GM12878 (cell line): ENCODE data around the gene CEP295NL. TPM values are rescaled to one million over a fixed set of nuclear protein-coding genes. Genes with fewer than 3 reads are reported as not detected.
"Not testable (repeated sequence)": the region's sequence is repeated elsewhere in the genome, so short reads cannot be mapped to it uniquely, and the experiment has no call there.

Experiments used
- ATAC-seq: fragments of 200-7000 bp; cut with Tn5 transposase; 3 replicates; pipeline ENCODE4 v1.9.1; 2020; ENCODE audit warnings: mild to moderate bottlenecking, moderate library complexity
- BruUV-seq: library from RNA; stranded (reverse); fragments of 400-500 nt; replicated peaks from 2 replicates; lab custom pipeline; 2021; lab: Mats Ljungman, UMichigan
- CTCF ChIA-PET: fragments of 300-600 bp; sonication (Branson Sonifier 250); formaldehyde crosslinking; extraction: SDS; loops from one replicate; lab custom pipeline; 2021; ENCODE audit warnings: inconsistent platforms; lab: Yijun Ruan, JAX
- POLR2A ChIA-PET: fragments of 350-600 bp; formaldehyde crosslinking; extraction: SDS; loops from one replicate; lab custom pipeline; 2021; ENCODE audit warnings: inconsistent platforms; lab: Charles Lee
- RAD21 ChIA-PET: fragments of 300-600 bp; sonication (Branson Sonifier 250); formaldehyde crosslinking; loops from one replicate; lab custom pipeline; 2023; ENCODE audit warnings: antibody characterized with exemption; ENCODE audit not compliant: unreplicated experiment; lab: Charles Lee
- SMC1A ChIA-PET: fragments of 300-600 bp; sonication (Branson Sonifier 250); formaldehyde crosslinking; loops from one replicate; lab custom pipeline; 2023; ENCODE audit not compliant: unreplicated experiment, uncharacterized antibody; lab: Charles Lee
- DNase-seq: peaks from one replicate; pipeline ENCODE4 v3.0.0-alpha.2; 2011; ENCODE audit warnings: low read depth, low spot score
- FAIRE-seq: peaks from 3 replicates; lab custom pipeline; 2011; peaks lifted over from hg19 to GRCh38; lab: Jason Lieb, UNC
- H2AFZ ChIP-seq: 2 replicates; pipeline ENCODE4 v1.6.0; 2011; ENCODE audit warnings: low read depth, low read length, control low read depth; ENCODE audit not compliant: control insufficient read depth
- H3K27ac ChIP-seq: 2 replicates; pipeline ENCODE4 v1.5.1; 2011; ENCODE audit warnings: control low read depth; ENCODE audit not compliant: control insufficient read depth, insufficient read depth
- H3K27me3 ChIP-seq, 2 experiments: replicated peaks in 1 of 2; 2 replicates each; pipeline versions ENCODE4 v1.6.0 to v1.6.1; 2011; ENCODE audit warnings: low read length in 1 of 2; ENCODE audit not compliant: control insufficient read depth in 2 of 2, insufficient read depth in 2 of 2
- H3K36me3 ChIP-seq, 2 experiments: 2 replicates each; pipeline ENCODE4 v1.5.1; 2011; ENCODE audit warnings: low read length in 1 of 2; ENCODE audit not compliant: control insufficient read depth in 2 of 2, insufficient read depth in 2 of 2
- H3K4me1 ChIP-seq: 2 replicates; pipeline ENCODE4 v1.6.1; 2011; ENCODE audit warnings: mild to moderate bottlenecking, low read length, moderate library complexity, mixed read lengths; ENCODE audit not compliant: control insufficient read depth, insufficient read depth
- H3K4me2 ChIP-seq: 2 replicates; pipeline ENCODE4 v1.6.0; 2011; ENCODE audit warnings: control low read depth; ENCODE audit not compliant: control insufficient read depth, insufficient read depth
- H3K4me3 ChIP-seq: fragments of 200-600 bp; sonication (generic); 2 replicates; pipeline ENCODE4 v1.5.1; 2016
- H3K79me2 ChIP-seq: 2 replicates; pipeline ENCODE4 v1.6.0; 2011; ENCODE audit warnings: low read length; ENCODE audit not compliant: control insufficient read depth, insufficient read depth
- H3K9ac ChIP-seq: 2 replicates; pipeline ENCODE4 v1.8.0; 2011; ENCODE audit warnings: low read length, control low read depth, mixed read lengths; ENCODE audit not compliant: control insufficient read depth, insufficient read depth
- H3K9me3 ChIP-seq: replicated peaks from 3 replicates; pipeline ENCODE4 v1.5.1; 2011; ENCODE audit warnings: mild to moderate bottlenecking, low read length; ENCODE audit not compliant: control insufficient read depth, insufficient read depth
- H4K20me1 ChIP-seq: 2 replicates; pipeline ENCODE4 v1.6.0; 2011; ENCODE audit not compliant: control insufficient read depth, insufficient read depth
- BMI1 ChIP-seq: fragments of 450-650 bp; IDR thresholded peaks from 2 replicates; pipeline ENCODE4 v1.6.1; 2016; ENCODE audit warnings: mild to moderate bottlenecking, moderate library complexity, borderline replicate concordance
- ESRRA ChIP-seq: IDR thresholded peaks from 2 replicates; pipeline ENCODE4 v1.6.1; 2012; ENCODE audit warnings: mild to moderate bottlenecking, low read length, improper control_type of control experiment
- IRF4 ChIP-seq: IDR thresholded peaks from 2 replicates; pipeline ENCODE4 v1.6.1; 2011; ENCODE audit warnings: low read depth, low read length
- JUND ChIP-seq: IDR thresholded peaks from 2 replicates; pipeline ENCODE4 v1.6.1; 2012; ENCODE audit warnings: low read depth, mild to moderate bottlenecking, low read length, improper control_type of control experiment, moderate library complexity
- NFYB ChIP-seq: IDR thresholded peaks from 2 replicates; pipeline ENCODE4 v1.6.1; 2011; ENCODE audit warnings: low read depth, mild to moderate bottlenecking, low read length, improper control_type of control experiment, moderate library complexity; ENCODE audit not compliant: insufficient read depth
- TAF1 ChIP-seq: IDR thresholded peaks from 2 replicates; pipeline ENCODE4 v1.6.1; 2011; ENCODE audit warnings: mild to moderate bottlenecking, low read depth, low read length, borderline replicate concordance
- ZNF622 ChIP-seq: fragments of 450-650 bp; IDR thresholded peaks from 2 replicates; pipeline ENCODE4 v1.6.1; 2017; ENCODE audit warnings: mild to moderate bottlenecking, inconsistent platforms
- ZZZ3 ChIP-seq: IDR thresholded peaks from 2 replicates; pipeline ENCODE4 v1.6.1; 2011; ENCODE audit warnings: low read depth; ENCODE audit not compliant: control insufficient read depth, insufficient read length
- WGBS: methylation state at CpG from one replicate; pipeline ENCODE4 v1.1.6; 2016; ENCODE audit warnings: low lambda C conversion rate; ENCODE audit not compliant: insufficient replicate concordance, insufficient coverage; ENCODE audit errors: missing lambda C conversion rate; 5-methylcytosine and 5-hydroxymethylcytosine counted together
- in situ Hi-C: fragments of 300-500 bp; cut with MboI; formaldehyde crosslinking; loops from 9 replicates; pipeline ENCODE4 v1.14.3; 2018; ENCODE audit warnings: mixed read lengths
- intact Hi-C: fragments of 100-400 bp; cut with micrococcal nuclease; formaldehyde crosslinking; loops from one replicate; pipeline ENCODE4 v1.14.2; 2022; ENCODE audit not compliant: unreplicated experiment
- polyA plus RNA-seq, 11 experiments: library from polyadenylated mRNA; depleted of rRNA in 4 of 11; unstranded in 6 of 11; stranded (reverse) in 5 of 11; fragments of >200 nt; fragmentation: Nextera tagmentation in 4 of 11; fragmentation: Illumina TruSeq in 1 of 11; extraction: Ambion mirVana in 4 of 11; extraction: Trizol in 1 of 11; gene quantifications; 1 replicate in 1 of 11; 2 replicates in 10 of 11; pipeline versions ENCODE4 v1.2.1 to v1.2.3, GENCODE V29; 2011 to 2016; ENCODE audit warnings: inconsistent platforms in 2 of 11, missing spikeins in 2 of 11, low read depth in 1 of 11
- total RNA-seq, 4 experiments: library from RNA; depleted of rRNA in 3 of 4; stranded (reverse); fragments of >200 nt in 3 of 4; fragmentation: Illumina TruSeq in 1 of 4; extraction: Trizol in 1 of 4; gene quantifications; 2 replicates each; pipeline versions ENCODE4 v1.2.1 to v1.2.3, GENCODE V29; 2013 to 2021
- TF ChIP-seq, protein P1 (sequence below), 3 experiments: IDR thresholded peaks in 2 of 3; conservative IDR thresholded peaks in 1 of 3; 2 replicates each; pipeline ENCODE4 v1.5.1; 2011; ENCODE audit warnings: low read depth in 3 of 3, low read length in 3 of 3, mild to moderate bottlenecking in 3 of 3, control low read depth in 2 of 3, moderate library complexity in 2 of 3, inconsistent platforms in 1 of 3, mixed read lengths in 1 of 3; ENCODE audit not compliant: control insufficient read depth in 2 of 3, insufficient read depth in 1 of 3; ENCODE audit errors: extremely low read depth in 1 of 3
- TF ChIP-seq, protein P2 (sequence below): fragments of 450-650 bp; IDR thresholded peaks from 2 replicates; pipeline ENCODE4 v1.6.1; 2017; ENCODE audit warnings: mild to moderate bottlenecking

CEP295NL gene
- total and polyA plus RNA-seq, 10 of the 15 experiments (the other 5 are each of a cell fraction or from before 2014, with no cell fraction given): not detected

GRCh38 chr17:78878871-78879527 lies 24.0 kb downstream of the CEP295NL start (continued):
- TF ChIP-seq, protein P1, sequence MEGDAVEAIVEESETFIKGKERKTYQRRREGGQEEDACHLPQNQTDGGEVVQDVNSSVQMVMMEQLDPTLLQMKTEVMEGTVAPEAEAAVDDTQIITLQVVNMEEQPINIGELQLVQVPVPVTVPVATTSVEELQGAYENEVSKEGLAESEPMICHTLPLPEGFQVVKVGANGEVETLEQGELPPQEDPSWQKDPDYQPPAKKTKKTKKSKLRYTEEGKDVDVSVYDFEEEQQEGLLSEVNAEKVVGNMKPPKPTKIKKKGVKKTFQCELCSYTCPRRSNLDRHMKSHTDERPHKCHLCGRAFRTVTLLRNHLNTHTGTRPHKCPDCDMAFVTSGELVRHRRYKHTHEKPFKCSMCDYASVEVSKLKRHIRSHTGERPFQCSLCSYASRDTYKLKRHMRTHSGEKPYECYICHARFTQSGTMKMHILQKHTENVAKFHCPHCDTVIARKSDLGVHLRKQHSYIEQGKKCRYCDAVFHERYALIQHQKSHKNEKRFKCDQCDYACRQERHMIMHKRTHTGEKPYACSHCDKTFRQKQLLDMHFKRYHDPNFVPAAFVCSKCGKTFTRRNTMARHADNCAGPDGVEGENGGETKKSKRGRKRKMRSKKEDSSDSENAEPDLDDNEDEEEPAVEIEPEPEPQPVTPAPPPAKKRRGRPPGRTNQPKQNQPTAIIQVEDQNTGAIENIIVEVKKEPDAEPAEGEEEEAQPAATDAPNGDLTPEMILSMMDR (IDR thresholded peaks at IDR 0.05 in 2 of 3, conservative IDR thresholded peaks at IDR 0.05 in 1 of 3; ENCODE audit: control insufficient read depth in 2 of 3, extremely low read depth in 1 of 3, insufficient read depth in 1 of 3, low read depth in 3 of 3, low read length in 3 of 3): no peak
- TF ChIP-seq JUND (no peak), IRF4 (no peak), BMI1 (no peak), ESRRA (no peak), ZNF622 (no peak), TAF1 (no peak)
- TF ChIP-seq, protein P2, sequence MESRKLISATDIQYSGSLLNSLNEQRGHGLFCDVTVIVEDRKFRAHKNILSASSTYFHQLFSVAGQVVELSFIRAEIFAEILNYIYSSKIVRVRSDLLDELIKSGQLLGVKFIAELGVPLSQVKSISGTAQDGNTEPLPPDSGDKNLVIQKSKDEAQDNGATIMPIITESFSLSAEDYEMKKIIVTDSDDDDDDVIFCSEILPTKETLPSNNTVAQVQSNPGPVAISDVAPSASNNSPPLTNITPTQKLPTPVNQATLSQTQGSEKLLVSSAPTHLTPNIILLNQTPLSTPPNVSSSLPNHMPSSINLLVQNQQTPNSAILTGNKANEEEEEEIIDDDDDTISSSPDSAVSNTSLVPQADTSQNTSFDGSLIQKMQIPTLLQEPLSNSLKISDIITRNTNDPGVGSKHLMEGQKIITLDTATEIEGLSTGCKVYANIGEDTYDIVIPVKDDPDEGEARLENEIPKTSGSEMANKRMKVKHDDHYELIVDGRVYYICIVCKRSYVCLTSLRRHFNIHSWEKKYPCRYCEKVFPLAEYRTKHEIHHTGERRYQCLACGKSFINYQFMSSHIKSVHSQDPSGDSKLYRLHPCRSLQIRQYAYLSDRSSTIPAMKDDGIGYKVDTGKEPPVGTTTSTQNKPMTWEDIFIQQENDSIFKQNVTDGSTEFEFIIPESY: no peak

GRCh38 chr17:78878261-78878660 lies 24.7 kb downstream of the CEP295NL start:
- TF ChIP-seq NFYB (no peak), ZZZ3 (no peak)
- TF ChIP-seq, all 136 proteins: peak for 0
- SMC1A ChIA-PET: no interaction called here
- in situ Hi-C loops: no loop called here

GRCh38 chr17:78876954-78877517 lies 26.0 kb downstream of the CEP295NL start:
- H3K9ac ChIP-seq, H3K36me3 ChIP-seq, in situ Hi-C loops, H3K27me3 ChIP-seq, H3K9me3 ChIP-seq, H2AFZ ChIP-seq, POLR2A ChIA-PET, RAD21 ChIA-PET, H3K4me3 ChIP-seq, SMC1A ChIA-PET, intact Hi-C loops, H3K79me2 ChIP-seq, BruUV-seq, H3K4me2 ChIP-seq, H3K27ac ChIP-seq, H3K4me1 ChIP-seq, ATAC-seq, FAIRE-seq, DNase-seq, H4K20me1 ChIP-seq: not testable (repeated sequence)
- CTCF ChIA-PET: interaction anchor here (1.3 kb wide), 1 partner anchor 11 kb away, joined by 3 read pairs; no protein-coding TSS in a partner anchor
- WGBS: 37% methylated on average over 8 of the region's 8 CpGs

More at GRCh38 chr17:78878261-78878660, 24.7 kb downstream of the CEP295NL start:
- Histone ChIP-seq H3K27me3 (peaks cover 0 to 2% of the 10 kb centered on the region in 2 experiments; a peak in 1 of 4 replicates), H3K9me3 (no peaks in the 10 kb centered on the region), H3K4me3 (no peak overlapping the region), H3K36me3 (no peaks in the 10 kb centered on the region), H3K4me2 (no peak overlapping the region), H3K9ac (no peak overlapping the region), H2AFZ (no peak overlapping the region), H3K79me2 (no peaks in the 10 kb centered on the region), H3K27ac (no peak overlapping the region), H4K20me1 (no peaks in the 10 kb centered on the region), H3K4me1 (peaks cover 7% of the 10 kb centered on the region)
- no TSS peak for BruUV-seq
- ChIA-PET CTCF (interaction anchor here (1.0 kb wide), 1 partner anchor 8 kb away, joined by 3 read pairs; no protein-coding TSS in a partner anchor), POLR2A (no interaction called here), RAD21 (no interaction called here)
- FAIRE-seq (no peak), DNase-seq (no peak), ATAC-seq (no peak)
- 53% methylated on average over 15 of the region's 15 CpGs for WGBS
- intact Hi-C loops: no loop called here
